C1 segment of cervical spinal cord (tissue), 14 donors: ENCODE data around the gene EPS15.
"Not testable (repeated sequence)": the region's sequence is repeated elsewhere in the genome, so short reads cannot be mapped to it uniquely, and the experiment has no call there.

ENCODE experiments used
- DNase-seq, 14 donors: peaks; one replicate each; lab custom pipeline; 2025; lab: John Stamatoyannopoulos, UW

EPS15 gene

GRCh38 chr1:51515312-51515960 is 3.6 kb downstream of the EPS15 start:
- DNase-seq, result no peak

GRCh38 chr1:51514733-51515132 is 4.3 kb downstream of the EPS15 start:
- DNase-seq, result no peak

GRCh38 chr1:51512606-51513005 is 6.5 kb downstream of the EPS15 start:
- DNase-seq, result no peak

- no peak for DNase-seq
Measured at GRCh38 chr1:51512120-51512519, 6.9 kb downstream of the EPS15 start.

- DNase-seq, result no peak
Measured at GRCh38 chr1:51509773-51510172, 9.3 kb downstream of the EPS15 start.

GRCh38 chr1:51506537-51506936 is 12.5 kb downstream of the EPS15 start:
- DNase-seq, result no peak

GRCh38 chr1:51504806-51505525 is 14.1 kb downstream of the EPS15 start:
- no peak for DNase-seq

- DNase-seq, result not testable (repeated sequence)
Measured at GRCh38 chr1:51501218-51501630, 17.8 kb downstream of the EPS15 start.

- no peak for DNase-seq
Measured at GRCh38 chr1:51499694-51500093, 19.4 kb downstream of the EPS15 start.

GRCh38 chr1:51498924-51499323 is 20.1 kb downstream of the EPS15 start:
- no peak for DNase-seq

GRCh38 chr1:51497340-51497739 is 21.7 kb downstream of the EPS15 start:
- DNase-seq, result no peak

GRCh38 chr1:51494138-51494830 is 24.8 kb downstream of the EPS15 start:
- DNase-seq, result no peak

- DNase-seq, result no peak
Measured at GRCh38 chr1:51491166-51491981, 27.7 kb downstream of the EPS15 start.

GRCh38 chr1:51489472-51489871 is 29.6 kb downstream of the EPS15 start:
- no peak for DNase-seq

GRCh38 chr1:51488372-51489050 is 30.6 kb downstream of the EPS15 start:
- no peak for DNase-seq

GRCh38 chr1:51487628-51488027 is 31.4 kb downstream of the EPS15 start:
- no peak for DNase-seq

- DNase-seq, result no peak
Measured at GRCh38 chr1:51484591-51484990, 34.5 kb downstream of the EPS15 start.

- DNase-seq, result no peak
Measured at GRCh38 chr1:51482881-51483280, 36.2 kb downstream of the EPS15 start.

GRCh38 chr1:51474832-51475620 is 44.0 kb downstream of the EPS15 start:
- DNase-seq, result not testable (repeated sequence)

- no peak for DNase-seq
Measured at GRCh38 chr1:51473331-51474115, 45.5 kb downstream of the EPS15 start.
